Adipocyte (in vitro differentiated cells): ENCODE data around the gene C2CD4A.

Experiments used
- DNase-seq: peaks from one replicate; pipeline ENCODE4 v3.0.0-alpha.2; 2015; ENCODE audit warnings: low read depth
- H3K27me3 ChIP-seq: replicated peaks from 2 replicates; pipeline ENCODE4 v1.7.0; 2013; ENCODE audit warnings: mild to moderate bottlenecking, low read length, moderate library complexity; ENCODE audit not compliant: control insufficient read depth, insufficient read depth
- H3K36me3 ChIP-seq: 2 replicates; pipeline ENCODE4 v1.7.0; 2013; ENCODE audit warnings: low read length, mild to moderate bottlenecking, moderate library complexity; ENCODE audit not compliant: control insufficient read depth, insufficient read depth, severe bottlenecking
- H3K4me1 ChIP-seq: 2 replicates; pipeline ENCODE4 v1.7.0; 2013; ENCODE audit warnings: mild to moderate bottlenecking, low read length, moderate library complexity; ENCODE audit not compliant: control insufficient read depth, insufficient read depth
- H3K4me3 ChIP-seq: 2 replicates; pipeline ENCODE4 v1.7.0; 2013; ENCODE audit warnings: mild to moderate bottlenecking, low read length, moderate library complexity
- H3K9ac ChIP-seq: 2 replicates; pipeline ENCODE4 v1.7.0; 2013; ENCODE audit warnings: mild to moderate bottlenecking, low read length, moderate library complexity
- H3K9me3 ChIP-seq: 2 replicates; pipeline ENCODE4 v1.7.0; 2013; ENCODE audit warnings: mild to moderate bottlenecking, low read length, moderate library complexity; ENCODE audit not compliant: control insufficient read depth

C2CD4A gene

DNA sequence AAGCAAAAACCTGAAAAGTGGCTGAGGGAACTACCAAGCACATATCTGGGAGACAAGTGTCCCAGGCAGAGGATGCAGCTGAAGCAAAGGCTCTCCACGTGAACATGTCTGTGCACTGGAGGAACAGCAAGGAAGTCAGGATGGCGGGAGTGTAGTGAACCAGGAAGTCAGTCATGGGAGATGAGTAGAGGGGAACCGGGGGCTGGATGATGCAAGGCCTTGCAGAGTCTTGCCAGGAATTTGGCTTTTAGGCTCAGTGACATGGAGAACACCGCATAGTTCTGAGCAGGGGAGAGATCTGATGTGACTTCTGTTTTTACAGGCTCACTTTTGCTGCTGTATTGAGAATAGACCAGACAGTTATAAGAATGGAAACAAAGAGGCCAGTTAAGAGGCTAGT lies 19.0 kb downstream of the C2CD4A start:
- no peaks in the 10 kb centered on the region for H3K27me3 ChIP-seq
- H3K4me3 ChIP-seq = no peak overlapping the region
- peaks cover 24% of the 10 kb centered on the region for H3K4me1 ChIP-seq
- DNase-seq = no peak
- H3K36me3 ChIP-seq = no peaks in the 10 kb centered on the region
- no peaks in the 10 kb centered on the region for H3K9me3 ChIP-seq
- no peak overlapping the region for H3K9ac ChIP-seq

DNA sequence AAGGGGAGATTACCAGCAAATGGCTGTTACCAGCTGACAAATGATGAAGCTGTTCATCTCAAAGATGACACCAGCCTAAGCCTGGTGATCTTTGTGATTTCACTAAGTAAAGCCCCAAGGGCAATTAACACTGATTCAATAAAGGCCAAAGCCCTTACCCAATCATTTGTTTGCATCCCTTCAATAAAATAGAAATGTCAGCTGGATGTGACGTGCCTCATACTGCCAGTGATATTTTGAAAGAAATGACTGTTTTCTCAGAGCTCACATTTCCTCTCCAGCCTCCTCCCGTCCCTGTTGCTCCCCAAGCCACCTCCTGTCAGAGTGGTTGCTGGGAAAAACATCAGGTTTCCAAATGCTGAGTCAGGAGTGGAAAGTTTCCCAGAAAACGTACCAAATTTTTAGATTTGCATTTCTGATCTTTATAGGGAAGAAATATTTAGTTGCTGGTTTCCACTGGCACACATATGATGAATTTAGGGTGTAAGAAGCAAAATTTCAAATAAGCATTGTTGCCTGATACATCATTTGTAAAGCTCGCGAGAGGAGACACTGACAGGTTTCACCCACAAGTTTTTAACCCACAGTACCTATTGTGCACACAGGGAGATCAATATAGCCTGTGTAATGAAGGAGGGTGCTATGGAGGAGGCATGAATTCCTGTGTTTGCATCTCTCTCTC lies 21.0 kb downstream of the C2CD4A start:
- peak; percentile 61 for DNase-seq
- Histone ChIP-seq H3K4me1 (peaks cover 33% of the 10 kb centered on the region), H3K36me3 (no peaks in the 10 kb centered on the region), H3K27me3 (no peaks in the 10 kb centered on the region), H3K9me3 (no peaks in the 10 kb centered on the region), H3K9ac (peak overlapping the region; percentile 64), H3K4me3 (peak overlapping the region; percentile 31)

DNA sequence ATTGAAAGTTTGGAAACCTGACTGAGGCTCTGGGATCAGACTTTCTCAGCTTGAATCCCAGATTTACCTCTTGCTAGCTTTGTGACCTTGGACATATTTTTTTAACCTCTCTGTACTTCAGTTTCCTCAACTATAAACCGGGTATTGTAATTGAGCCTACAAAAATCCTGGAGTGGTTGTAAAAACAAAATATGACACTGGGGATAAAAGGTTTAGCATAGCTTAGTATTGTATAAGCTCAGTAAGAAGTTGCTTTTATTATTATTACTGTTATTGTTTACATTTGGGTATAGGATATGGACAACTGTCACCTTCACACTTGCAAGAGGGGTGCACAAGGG lies 21.5 kb downstream of the C2CD4A start:
- peak overlapping the region; percentile 31 for H3K4me3 ChIP-seq
- H3K4me1 ChIP-seq = peaks cover 38% of the 10 kb centered on the region
- H3K9me3 ChIP-seq = no peaks in the 10 kb centered on the region
- peak overlapping the region; percentile 64 for H3K9ac ChIP-seq
- no peak for DNase-seq
- H3K27me3 ChIP-seq = no peaks in the 10 kb centered on the region
- no peaks in the 10 kb centered on the region for H3K36me3 ChIP-seq

DNA sequence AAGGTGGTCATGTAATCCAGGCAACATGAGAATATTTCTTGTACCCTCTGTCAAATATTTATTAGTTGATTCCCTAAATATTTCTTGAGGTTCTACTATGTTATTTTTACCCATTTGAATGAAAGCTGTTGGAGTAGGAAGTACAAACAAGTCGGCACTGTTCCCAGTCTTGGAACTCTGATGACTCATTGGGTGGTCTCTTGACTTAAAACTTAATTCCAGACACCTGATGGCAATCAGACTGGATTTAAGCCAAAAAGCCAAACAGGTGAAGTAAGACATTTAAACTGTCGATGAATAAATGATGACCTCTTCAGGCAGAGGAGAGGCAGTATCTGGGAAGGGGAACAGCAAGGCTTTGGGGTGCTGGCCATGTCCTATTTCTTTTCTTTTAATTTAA lies 22.8 kb downstream of the C2CD4A start:
- Histone ChIP-seq H3K4me1 (peaks cover 44% of the 10 kb centered on the region), H3K9me3 (no peaks in the 10 kb centered on the region), H3K4me3 (no peak overlapping the region), H3K27me3 (no peaks in the 10 kb centered on the region), H3K36me3 (no peaks in the 10 kb centered on the region), H3K9ac (no peak overlapping the region)
- DNase-seq = no peak

- H3K4me1 ChIP-seq = peaks cover 41% of the 10 kb centered on the region
- H3K36me3 ChIP-seq = no peaks in the 10 kb centered on the region
- DNase-seq = no peak
- H3K27me3 ChIP-seq = no peaks in the 10 kb centered on the region
- H3K9me3 ChIP-seq = no peaks in the 10 kb centered on the region
- H3K9ac ChIP-seq = no peak overlapping the region
- no peak overlapping the region for H3K4me3 ChIP-seq
Observed at GRCh38 chr15:62090988-62091387, 24.2 kb downstream of the C2CD4A start.

- H3K4me1 ChIP-seq = peaks cover 24% of the 10 kb centered on the region
- H3K9ac ChIP-seq = no peak overlapping the region
- no peaks in the 10 kb centered on the region for H3K9me3 ChIP-seq
- no peak overlapping the region for H3K4me3 ChIP-seq
- DNase-seq = no peak
- H3K27me3 ChIP-seq = no peaks in the 10 kb centered on the region
- no peaks in the 10 kb centered on the region for H3K36me3 ChIP-seq
Observed at GRCh38 chr15:62093809-62094208, 27.0 kb downstream of the C2CD4A start.

- no peak for DNase-seq
- H3K4me1 ChIP-seq = peaks cover 27% of the 10 kb centered on the region
Observed at GRCh38 chr15:62094388-62094787, 27.6 kb downstream of the C2CD4A start.

GRCh38 chr15:62099094-62099601 lies 32.4 kb downstream of the C2CD4A start:
- peak; percentile 64 for DNase-seq
- H3K4me3 ChIP-seq = peak overlapping the region; percentile 60
- H3K9me3 ChIP-seq = no peaks in the 10 kb centered on the region
- no peak overlapping the region for H3K9ac ChIP-seq
- H3K4me1 ChIP-seq = peaks cover 12% of the 10 kb centered on the region
- no peaks in the 10 kb centered on the region for H3K36me3 ChIP-seq
- H3K27me3 ChIP-seq = no peaks in the 10 kb centered on the region

More at GRCh38 chr15:62094388-62094787, 27.6 kb downstream of the C2CD4A start:
- Histone ChIP-seq H3K27me3 (no peaks in the 10 kb centered on the region), H3K36me3 (no peaks in the 10 kb centered on the region), H3K4me3 (no peak overlapping the region), H3K9me3 (no peaks in the 10 kb centered on the region), H3K9ac (no peak overlapping the region)

- H3K9ac ChIP-seq = no peak overlapping the region
- no peak overlapping the region for H3K4me3 ChIP-seq
- H3K36me3 ChIP-seq = no peaks in the 10 kb centered on the region
- DNase-seq = no peak
- no peaks in the 10 kb centered on the region for H3K9me3 ChIP-seq
- peaks cover 27% of the 10 kb centered on the region for H3K4me1 ChIP-seq
- no peaks in the 10 kb centered on the region for H3K27me3 ChIP-seq
Observed at GRCh38 chr15:62103431-62103830, 36.7 kb downstream of the C2CD4A start.

GRCh38 chr15:62104401-62104800 lies 37.6 kb downstream of the C2CD4A start:
- no peaks in the 10 kb centered on the region for H3K36me3 ChIP-seq
- peaks cover 30% of the 10 kb centered on the region for H3K4me1 ChIP-seq
- no peak overlapping the region for H3K9ac ChIP-seq
- H3K4me3 ChIP-seq = no peak overlapping the region
- DNase-seq = no peak
- H3K27me3 ChIP-seq = no peaks in the 10 kb centered on the region
- H3K9me3 ChIP-seq = no peaks in the 10 kb centered on the region

DNA sequence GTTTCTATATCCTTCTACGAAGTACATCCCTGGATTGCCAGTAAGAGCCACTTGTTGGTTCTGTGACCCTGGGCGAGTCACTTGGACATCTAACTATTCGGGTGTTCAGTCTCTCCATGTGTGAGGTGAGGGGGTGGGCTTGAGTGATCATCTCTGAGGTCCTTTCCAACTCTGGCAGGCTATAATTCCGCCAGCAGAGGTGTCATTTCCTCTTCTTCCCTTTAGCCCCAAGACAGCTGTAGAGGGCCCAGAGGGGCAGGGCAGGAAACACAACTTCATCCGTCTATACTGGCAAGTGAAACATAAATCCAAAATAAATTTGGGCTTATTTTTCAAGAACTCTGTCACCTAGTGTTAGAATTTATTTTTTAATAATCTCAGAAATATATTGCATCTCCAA lies 38.1 kb downstream of the C2CD4A start:
- no peaks in the 10 kb centered on the region for H3K9me3 ChIP-seq
- H3K4me3 ChIP-seq = no peak overlapping the region
- H3K27me3 ChIP-seq = no peaks in the 10 kb centered on the region
- no peaks in the 10 kb centered on the region for H3K36me3 ChIP-seq
- peaks cover 34% of the 10 kb centered on the region for H3K4me1 ChIP-seq
- H3K9ac ChIP-seq = no peak overlapping the region
- DNase-seq = no peak

- no peak for DNase-seq
- H3K9ac ChIP-seq = no peak overlapping the region
- H3K36me3 ChIP-seq = no peaks in the 10 kb centered on the region
- H3K4me1 ChIP-seq = peaks cover 39% of the 10 kb centered on the region
- no peak overlapping the region for H3K4me3 ChIP-seq
- no peaks in the 10 kb centered on the region for H3K27me3 ChIP-seq
- no peaks in the 10 kb centered on the region for H3K9me3 ChIP-seq
Observed at GRCh38 chr15:62105266-62105665, 38.5 kb downstream of the C2CD4A start.
